GM19395 (cell line): ENCODE measurements around the gene HOXC10.

Source experiments
- ATAC-seq: cut with Tn5 transposase; IDR thresholded peaks from one replicate; pipeline ENCODE4 v1.9.1; 2021; ENCODE audit warnings: mild to moderate bottlenecking, moderate library complexity; ENCODE audit not compliant: unreplicated experiment

HOXC10 gene

GRCh38 chr12:53976823-53977595 lies 7.9 kb upstream of the HOXC10 start:
- no peak for ATAC-seq

DNA sequence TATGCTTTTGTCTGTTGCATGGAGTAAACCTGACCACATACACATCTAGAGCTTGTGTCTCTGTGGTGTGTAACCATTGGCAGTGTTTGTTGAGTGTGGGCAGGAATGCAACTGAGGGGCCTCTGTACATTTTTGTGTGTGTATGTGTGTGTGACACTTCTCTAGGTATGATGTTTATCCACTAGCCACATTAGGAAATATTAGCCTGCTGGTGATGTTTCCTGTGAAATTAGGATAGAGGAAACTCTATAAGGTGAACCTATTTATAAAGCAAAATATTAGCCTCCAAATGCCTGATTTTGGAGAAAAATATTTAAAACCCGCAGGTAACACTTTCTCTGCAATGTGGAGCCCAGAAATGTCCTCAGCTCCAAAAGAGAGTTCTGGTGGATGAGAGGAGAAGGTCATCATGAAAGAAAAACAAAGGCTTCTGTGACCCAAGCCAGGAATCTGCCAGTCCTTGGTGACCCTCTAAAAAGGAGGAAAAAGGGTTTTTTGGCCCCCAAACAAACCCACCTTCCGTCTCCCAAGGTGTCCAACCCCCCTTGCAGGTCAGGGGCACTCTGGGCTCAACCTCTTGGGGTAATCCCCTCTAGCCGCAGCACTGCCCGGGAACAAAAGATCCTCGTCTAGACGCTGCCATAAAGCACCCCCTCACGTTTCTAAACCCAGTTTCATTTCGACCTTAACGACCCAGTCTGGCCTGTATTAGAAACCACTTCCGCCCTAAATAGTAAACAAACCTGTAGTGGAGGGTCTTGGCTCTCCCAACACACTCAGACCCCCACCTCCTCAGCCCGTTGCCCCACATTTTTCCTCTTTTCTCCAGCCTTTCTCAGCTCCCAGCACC lies 7.1 kb upstream of the HOXC10 start:
- ATAC-seq = no peak

DNA sequence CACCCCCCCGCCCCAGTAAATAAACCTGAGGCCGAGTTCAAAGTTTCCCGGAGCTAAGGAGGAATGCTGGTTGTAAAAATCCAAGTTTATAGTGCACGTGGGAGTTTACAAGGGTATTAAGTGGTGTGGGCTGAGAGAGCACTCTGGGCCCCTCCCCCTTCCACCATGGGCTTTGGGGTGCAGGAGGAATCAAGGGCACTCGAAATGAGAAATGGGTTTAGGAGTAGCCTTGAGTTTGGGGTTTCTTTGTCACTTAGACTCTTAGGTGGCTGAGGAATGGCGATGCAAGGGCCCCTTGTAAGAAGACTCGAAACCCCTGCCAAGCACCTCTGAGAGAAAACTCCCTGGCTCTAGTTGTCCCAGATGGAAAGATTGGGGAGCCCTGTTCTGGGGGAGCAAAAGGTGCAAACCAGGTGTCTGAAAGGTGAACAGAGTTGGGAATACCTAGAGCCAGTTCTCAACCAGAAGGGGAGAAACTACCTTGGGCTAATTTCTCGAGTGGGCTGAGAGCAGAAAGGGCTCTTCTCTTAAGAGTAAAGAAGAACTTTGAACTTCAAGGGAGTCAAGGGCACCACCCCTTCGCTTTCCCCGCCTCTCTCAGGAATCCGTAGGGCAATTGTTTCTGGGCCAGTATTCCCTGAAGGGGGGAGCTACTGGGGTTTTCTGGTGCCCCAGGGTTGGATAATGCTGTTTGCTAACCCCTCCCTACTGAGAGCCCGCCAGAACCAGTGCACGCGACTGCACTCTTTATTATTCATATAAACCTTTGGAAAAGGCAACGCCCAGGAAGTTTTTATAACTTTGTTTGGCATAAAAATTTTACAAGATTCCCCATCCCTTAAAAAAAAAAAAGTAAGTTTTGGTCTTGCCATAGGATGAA lies 6.2 kb upstream of the HOXC10 start:
- no peak for ATAC-seq

DNA sequence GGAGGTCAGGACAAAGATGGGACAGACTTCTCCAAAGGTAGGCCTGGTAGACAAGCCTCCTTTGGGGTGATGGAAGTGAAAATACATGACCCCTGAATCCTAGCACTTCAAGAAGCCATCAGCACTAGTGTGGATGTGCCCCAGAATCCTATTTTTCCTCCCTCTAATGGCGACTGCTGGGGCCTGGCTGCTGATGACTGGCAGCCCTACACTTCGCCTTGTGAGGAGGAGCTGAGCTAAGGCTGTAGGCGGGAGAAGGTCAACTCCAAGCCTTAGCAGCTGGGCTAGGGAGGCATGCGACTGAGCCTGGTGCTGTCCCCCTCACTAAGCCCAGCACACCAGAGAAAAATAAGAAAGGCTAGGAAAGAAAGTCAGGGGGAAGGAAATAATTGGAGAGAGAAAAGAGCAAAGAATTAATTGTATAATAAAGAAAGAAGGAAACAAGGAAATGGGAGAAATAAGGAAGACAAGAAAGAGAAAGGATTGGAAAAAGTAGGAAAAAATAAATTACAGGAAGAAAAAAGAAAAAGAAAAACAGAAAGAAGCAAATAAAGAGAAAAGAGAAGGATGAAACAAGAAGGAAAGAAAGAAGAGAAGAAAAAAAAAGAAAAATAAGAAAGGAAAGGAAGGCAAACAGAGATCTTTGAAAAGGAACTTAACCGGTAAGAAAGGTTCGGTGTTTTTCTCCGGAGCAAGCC lies 4.7 kb upstream of the HOXC10 start:
- ATAC-seq = no peak

GRCh38 chr12:53980802-53981496 lies 4.0 kb upstream of the HOXC10 start:
- no peak for ATAC-seq

DNA sequence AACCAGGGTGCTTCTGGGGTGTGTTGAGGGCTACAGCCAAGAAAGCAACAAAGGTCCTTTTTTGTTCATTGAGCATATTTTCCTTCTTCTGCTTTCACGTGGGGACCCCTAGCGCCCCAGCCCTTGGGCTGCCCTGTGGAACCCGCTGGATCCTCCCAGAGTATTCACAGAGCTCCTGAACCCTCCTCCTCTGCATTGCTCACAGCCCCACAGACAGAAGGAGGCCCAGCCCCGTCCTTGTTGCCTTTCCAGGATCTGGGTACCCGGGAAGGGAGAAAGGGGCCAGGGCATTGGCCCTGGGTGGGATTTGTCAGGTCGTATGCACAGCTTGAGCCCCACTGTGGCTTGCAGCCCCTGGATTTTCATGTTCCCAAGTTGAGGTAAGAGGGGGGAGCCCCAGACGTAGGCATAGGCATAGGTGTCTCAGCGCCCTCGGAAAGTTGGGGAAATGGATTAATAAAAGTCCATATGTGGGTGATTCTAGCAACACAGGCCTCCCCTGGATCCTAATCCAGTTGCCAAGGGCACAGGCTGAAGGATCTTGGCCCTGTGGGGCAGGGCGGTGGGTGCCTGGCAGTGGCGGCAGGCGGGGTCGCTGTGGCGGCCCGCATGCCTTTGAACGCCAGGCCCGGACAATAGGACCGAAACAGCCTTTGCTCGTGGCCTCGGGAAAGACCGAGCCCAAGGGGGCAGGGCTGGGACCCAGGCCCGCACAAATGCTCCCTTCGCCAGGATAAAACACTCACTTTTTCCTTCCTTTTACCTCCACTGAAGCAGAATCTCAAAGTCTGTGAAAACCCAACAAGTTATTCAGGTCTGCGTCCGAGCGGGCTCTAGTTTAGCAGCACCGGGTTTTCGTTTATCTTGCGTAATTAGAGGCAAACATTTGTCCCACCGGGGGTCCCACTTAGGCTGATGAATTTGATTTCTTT lies 3.0 kb upstream of the HOXC10 start:
- ATAC-seq = no peak

DNA sequence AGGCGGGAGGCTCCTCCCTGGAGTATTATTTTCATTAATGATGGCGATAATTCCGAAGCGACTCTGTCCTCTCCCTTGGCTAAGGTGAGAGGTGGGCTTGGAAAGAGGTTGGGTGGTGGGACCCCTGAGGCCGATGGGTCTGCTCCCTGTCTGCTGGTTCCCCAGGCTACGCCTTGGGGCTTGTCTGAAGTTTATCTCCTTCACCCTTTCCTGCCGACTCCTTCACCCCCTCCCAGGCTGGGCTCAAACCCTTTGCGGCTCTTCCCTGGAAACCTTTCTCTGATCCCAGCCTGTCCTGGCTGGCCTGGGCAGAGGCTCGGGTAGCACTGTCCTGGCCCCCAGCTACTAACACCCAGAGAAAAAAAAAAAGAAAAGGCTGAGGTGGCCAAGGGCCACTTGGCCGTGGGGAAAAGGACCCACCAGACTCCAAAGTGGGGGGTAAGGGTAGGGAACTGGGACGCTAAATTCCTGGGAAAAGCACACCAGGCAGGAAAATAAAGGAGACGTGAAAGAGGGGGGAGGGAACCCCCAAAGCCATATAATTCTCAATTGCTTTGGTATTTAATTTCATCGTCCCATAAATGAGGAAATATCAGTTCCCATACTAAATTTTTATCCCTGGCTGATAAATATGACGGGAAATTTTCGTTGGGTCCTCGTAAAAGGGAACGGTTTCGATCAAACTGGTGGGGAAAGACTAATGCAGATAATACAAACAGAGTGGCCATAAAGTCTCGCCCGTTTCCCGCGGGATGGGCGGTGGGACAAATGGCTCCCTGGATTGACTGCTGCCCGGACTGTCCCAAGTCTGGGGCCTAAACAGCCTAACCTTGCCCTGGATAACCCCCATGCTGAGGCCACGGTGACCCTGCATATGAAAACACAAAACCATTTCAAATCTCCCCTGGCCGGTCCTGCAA lies 2.0 kb upstream of the HOXC10 start:
- ATAC-seq = no peak

GRCh38 chr12:53983568-53983949 lies 1.4 kb upstream of the HOXC10 start:
- ATAC-seq = no peak

GRCh38 chr12:53983950-53984572 lies 885 bp upstream of the HOXC10 start:
- no peak for ATAC-seq

DNA sequence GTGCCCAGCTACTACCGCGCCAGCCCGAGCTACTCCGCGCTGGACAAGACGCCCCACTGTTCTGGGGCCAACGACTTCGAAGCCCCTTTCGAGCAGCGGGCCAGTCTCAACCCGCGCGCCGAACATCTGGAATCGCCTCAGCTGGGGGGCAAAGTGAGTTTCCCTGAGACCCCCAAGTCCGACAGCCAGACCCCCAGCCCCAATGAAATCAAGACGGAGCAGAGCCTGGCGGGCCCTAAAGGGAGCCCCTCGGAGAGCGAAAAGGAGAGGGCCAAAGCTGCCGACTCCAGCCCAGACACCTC lies 697 bp downstream of the HOXC10 start:
- no peak for ATAC-seq

- no peak for ATAC-seq
These were observed 1.2 kb downstream of the HOXC10 start for GRCh38 chr12:53985994-53986685.

DNA sequence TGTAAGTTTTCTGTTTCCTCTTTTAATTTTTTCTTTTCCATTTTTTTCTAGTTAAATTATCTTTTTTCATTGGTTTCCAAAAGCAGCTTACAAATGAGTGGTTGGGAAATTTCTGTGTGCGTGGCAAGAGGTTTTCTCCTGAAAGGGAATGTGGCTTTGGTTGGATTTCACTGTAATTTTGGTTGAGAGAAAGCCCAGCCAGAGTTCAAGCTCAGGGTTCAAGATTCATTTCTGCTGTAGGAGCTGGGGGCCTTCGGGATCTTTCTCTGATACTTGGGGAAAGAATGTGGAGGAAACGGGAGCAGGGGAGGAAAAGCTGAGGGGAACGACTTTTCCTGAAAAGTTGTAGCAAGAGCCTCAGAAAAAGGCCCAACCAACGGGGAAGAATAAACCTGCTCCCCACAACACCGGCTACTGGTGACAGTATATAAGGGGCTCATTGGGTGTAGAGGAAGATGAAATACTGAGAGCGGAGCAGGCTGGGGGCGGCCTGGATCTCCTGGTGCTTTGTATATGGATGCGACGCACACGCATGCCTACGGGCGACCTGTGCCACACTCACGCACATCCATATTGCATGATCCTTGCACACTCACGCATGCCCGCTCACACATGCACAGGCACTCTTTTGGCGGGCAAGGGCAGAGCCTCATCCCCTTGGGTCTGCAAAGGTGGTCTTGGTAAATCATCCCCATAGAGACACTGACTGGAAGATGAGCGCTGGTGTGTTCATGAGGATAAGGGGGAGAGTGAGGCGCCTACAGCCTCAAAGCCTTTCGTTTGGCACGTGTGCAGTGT lies 1.9 kb downstream of the HOXC10 start:
- ATAC-seq = no peak

DNA sequence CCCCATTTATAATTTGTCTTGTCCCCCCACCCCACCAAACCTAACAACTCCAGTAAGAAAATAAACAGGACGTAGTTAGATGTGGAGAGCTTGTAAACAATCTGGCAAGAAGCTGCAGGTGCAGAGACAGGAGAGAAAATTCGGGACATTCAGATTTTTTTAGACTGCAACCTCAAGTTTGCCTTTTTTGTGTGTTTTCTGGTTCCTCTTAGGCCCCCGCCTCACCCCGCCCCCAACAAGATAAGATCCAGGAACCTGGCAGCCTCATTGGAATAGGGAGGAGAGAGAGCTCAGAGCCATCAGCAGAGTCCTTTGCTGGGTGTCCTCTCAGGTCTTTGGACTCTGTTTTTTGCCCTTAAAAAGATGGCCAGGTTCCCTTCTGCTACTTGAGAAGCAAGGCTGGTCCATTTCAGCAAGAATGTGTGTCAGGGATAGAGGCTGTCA lies 2.9 kb downstream of the HOXC10 start:
- no peak for ATAC-seq

DNA sequence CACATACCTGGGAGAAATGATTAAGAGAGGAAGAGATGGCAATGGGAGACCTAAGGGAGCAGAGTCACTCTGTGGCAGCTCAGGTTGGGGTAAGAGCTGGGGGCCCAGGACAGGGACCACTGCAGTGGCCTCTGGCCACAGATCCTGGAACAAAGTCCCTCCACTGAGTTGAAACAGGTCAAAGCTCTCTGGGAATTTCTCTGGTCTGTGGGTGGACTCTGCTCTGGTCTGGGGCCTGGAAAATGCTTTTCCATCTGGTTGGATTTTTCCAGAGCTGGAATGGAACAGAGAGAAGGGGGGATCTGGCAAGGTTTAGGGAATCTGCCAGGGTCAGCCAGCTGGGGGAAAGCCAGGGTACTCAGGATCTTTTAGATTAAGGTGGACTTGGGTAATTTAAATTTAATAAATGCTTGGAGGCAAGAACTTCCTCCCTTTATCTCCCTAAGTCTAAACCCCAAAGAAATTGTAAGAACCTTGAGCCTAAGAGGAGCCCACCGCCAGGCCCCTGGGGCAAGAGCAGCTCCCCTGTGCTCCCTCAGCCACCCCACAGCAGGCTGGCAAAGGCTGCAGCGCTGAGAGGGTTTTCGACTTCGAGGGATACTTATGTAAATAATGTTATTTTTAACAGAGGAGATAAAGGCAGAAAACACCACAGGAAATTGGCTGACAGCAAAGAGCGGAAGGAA lies 3.7 kb downstream of the HOXC10 start:
- ATAC-seq = no peak

DNA sequence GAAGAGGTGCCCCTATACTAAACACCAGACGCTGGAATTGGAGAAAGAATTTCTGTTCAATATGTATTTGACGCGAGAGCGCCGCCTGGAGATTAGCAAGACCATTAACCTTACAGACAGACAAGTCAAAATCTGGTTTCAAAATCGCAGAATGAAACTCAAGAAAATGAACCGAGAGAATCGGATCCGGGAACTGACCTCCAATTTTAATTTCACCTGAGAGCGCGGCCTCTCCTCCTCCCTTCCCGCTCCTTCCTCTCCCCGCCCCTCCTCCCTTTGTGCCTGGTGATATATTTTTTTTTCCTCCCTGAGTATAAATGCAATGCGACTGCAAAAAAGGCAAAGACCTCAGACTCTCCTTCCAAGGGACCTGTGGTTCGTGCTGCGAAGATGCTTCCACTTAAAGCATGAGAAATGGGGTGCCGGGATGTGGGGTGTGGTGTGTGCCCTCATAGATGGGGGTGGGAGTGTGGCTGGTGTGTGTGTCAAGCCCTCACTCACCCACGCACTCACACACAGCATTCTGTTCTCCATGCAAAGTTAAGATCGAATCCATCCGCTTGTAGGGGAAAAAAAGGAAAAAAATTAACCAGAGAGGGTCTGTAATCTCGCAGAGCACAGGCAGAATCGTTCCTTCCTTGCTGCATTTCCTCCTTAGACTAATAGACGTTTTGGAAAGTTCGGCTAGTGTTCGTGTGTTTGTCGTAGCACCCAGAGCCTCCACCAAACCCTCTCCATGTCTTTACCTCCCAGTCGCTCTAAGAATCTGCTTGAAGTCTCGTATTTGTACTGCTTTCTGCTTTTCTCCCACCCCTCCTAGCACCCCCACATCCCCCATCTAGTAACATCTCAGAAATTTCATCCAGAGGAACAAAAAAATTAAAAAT lies 4.5 kb downstream of the HOXC10 start:
- ATAC-seq = peak; percentile 56
